Astrocyte (in vitro differentiated cells and primary cell): ENCODE results near the gene ORMDL3. TPM values are rescaled to one million over a fixed set of nuclear protein-coding genes. Genes with fewer than 3 reads are reported as not detected.
A peak's percentile ranks its signal among the peaks of the same experiment; 100 is the strongest.

ENCODE experiments used
- DNase-seq: peaks from one replicate; pipeline ENCODE4 v3.0.0-alpha.2; 2010; ENCODE audit warnings: low read depth
- FAIRE-seq: peaks from 2 replicates; lab custom pipeline; 2011; peaks lifted over from hg19 to GRCh38; lab: Jason Lieb, UNC
- H2AFZ ChIP-seq: 2 replicates; pipeline ENCODE4 v1.6.0; 2012; ENCODE audit warnings: low read depth, low read length, inconsistent platforms
- H3K27ac ChIP-seq: 2 replicates; pipeline ENCODE4 v1.5.1; 2011; ENCODE audit warnings: low read depth, low read length, inconsistent platforms
- H3K27me3 ChIP-seq: 2 replicates; pipeline ENCODE4 v1.6.0; 2011; ENCODE audit warnings: low read length, inconsistent platforms; ENCODE audit not compliant: insufficient read depth
- H3K36me3 ChIP-seq: 2 replicates; pipeline ENCODE4 v1.5.1; 2011; ENCODE audit warnings: low read length, inconsistent platforms; ENCODE audit not compliant: insufficient read depth
- H3K4me1 ChIP-seq: 2 replicates; pipeline ENCODE4 v1.5.1; 2011; ENCODE audit warnings: low read length, inconsistent platforms; ENCODE audit not compliant: insufficient read depth
- H3K4me2 ChIP-seq: 2 replicates; pipeline ENCODE4 v1.6.0; 2012; ENCODE audit warnings: low read length, inconsistent platforms
- H3K4me3 ChIP-seq: 2 replicates; pipeline ENCODE4 v1.5.1; 2011; ENCODE audit warnings: low read depth, mild to moderate bottlenecking, low read length, inconsistent platforms; ENCODE audit not compliant: insufficient read depth
- H3K79me2 ChIP-seq: 2 replicates; pipeline ENCODE4 v1.6.0; 2012; ENCODE audit warnings: mild to moderate bottlenecking, low read length, inconsistent platforms; ENCODE audit not compliant: insufficient read depth
- H3K9ac ChIP-seq: 2 replicates; pipeline ENCODE4 v1.6.0; 2012; ENCODE audit warnings: mild to moderate bottlenecking, low read length, inconsistent platforms
- H3K9me3 ChIP-seq: 2 replicates; pipeline ENCODE4 v1.5.1; 2012; ENCODE audit warnings: low read depth, mild to moderate bottlenecking, low read length, inconsistent platforms; ENCODE audit not compliant: insufficient read depth
- H4K20me1 ChIP-seq: 2 replicates; pipeline ENCODE4 v1.6.0; 2012; ENCODE audit warnings: low read length, inconsistent platforms; ENCODE audit not compliant: insufficient read depth
- H3K27ac Mint-ChIP-seq: one replicate; pipeline ENCODE4 v1.8.0; 2021; ENCODE audit warnings: mild to moderate bottlenecking, mixed read lengths; ENCODE audit not compliant: unreplicated experiment
- H3K27me3 Mint-ChIP-seq: one replicate; pipeline ENCODE4 v1.8.0; 2021; ENCODE audit warnings: low read depth, mixed read lengths; ENCODE audit not compliant: unreplicated experiment
- H3K36me3 Mint-ChIP-seq: one replicate; pipeline ENCODE4 v1.8.0; 2021; ENCODE audit warnings: low read depth, mixed read lengths; ENCODE audit not compliant: unreplicated experiment
- H3K4me1 Mint-ChIP-seq: one replicate; pipeline ENCODE4 v1.8.0; 2021; ENCODE audit warnings: low read depth, mixed read lengths; ENCODE audit not compliant: unreplicated experiment
- H3K4me3 Mint-ChIP-seq: one replicate; pipeline ENCODE4 v1.8.0; 2021; ENCODE audit warnings: mild to moderate bottlenecking, moderate library complexity, mixed read lengths; ENCODE audit not compliant: unreplicated experiment
- H3K9me3 Mint-ChIP-seq: one replicate; pipeline ENCODE4 v1.8.0; 2021; ENCODE audit warnings: mild to moderate bottlenecking, mixed read lengths; ENCODE audit not compliant: unreplicated experiment
- CTCF ChIP-seq: IDR thresholded peaks from 2 replicates; pipeline ENCODE4 v1.5.1; 2011; ENCODE audit warnings: low read depth, mild to moderate bottlenecking, inconsistent platforms, low read length, moderate library complexity; ENCODE audit not compliant: insufficient read depth
- EZH2 ChIP-seq: IDR thresholded peaks from 2 replicates; pipeline ENCODE4 v1.6.1; 2012; ENCODE audit warnings: mild to moderate bottlenecking, low read length, inconsistent platforms; ENCODE audit not compliant: insufficient read depth
- total RNA-seq: library from RNA; stranded (reverse); gene quantifications from 2 replicates; pipeline ENCODE4 v1.2.1, GENCODE V29; 2021

ORMDL3 gene
- total RNA-seq, 1 donor from 2014 or later, result 65.3 TPM

- Mint-ChIP-seq H3K27me3 (peaks cover 29% of the 10 kb centered on the region), H3K4me3 (peak overlapping the region; percentile 41), H3K27ac (peak overlapping the region; percentile 44), H3K9me3 (no peaks in the 10 kb centered on the region), H3K36me3 (no peaks in the 10 kb centered on the region), H3K4me1 (peaks cover 10% of the 10 kb centered on the region)
- H3K9ac ChIP-seq, result no peak overlapping the region
- no peaks in the 10 kb centered on the region for H3K4me1 ChIP-seq
- TF ChIP-seq EZH2 (no peak), CTCF (no peak)
- H3K4me2 ChIP-seq, result no peak overlapping the region
- FAIRE-seq (no peak), DNase-seq (no peak)
- no peaks in the 10 kb centered on the region for H4K20me1 ChIP-seq
- H3K79me2 ChIP-seq, result no peaks in the 10 kb centered on the region
- H2AFZ ChIP-seq, result no peak overlapping the region
- H3K9me3 ChIP-seq, result no peaks in the 10 kb centered on the region
- no peak overlapping the region for H3K4me3 ChIP-seq
- no peak overlapping the region for H3K27ac ChIP-seq
- H3K36me3 ChIP-seq, result no peaks in the 10 kb centered on the region
- no peaks in the 10 kb centered on the region for H3K27me3 ChIP-seq
Measured at GRCh38 chr17:39960524-39961041, 33.2 kb upstream of the ORMDL3 start.

- H3K4me2 ChIP-seq, result no peak overlapping the region
- H3K27ac ChIP-seq, result no peak overlapping the region
- TF ChIP-seq EZH2 (no peak), CTCF (no peak)
- peaks cover 9% of the 10 kb centered on the region for H3K4me1 ChIP-seq
- H3K9me3 ChIP-seq, result no peaks in the 10 kb centered on the region
- DNase-seq (no peak), FAIRE-seq (no peak)
- H3K27me3 ChIP-seq, result no peaks in the 10 kb centered on the region
- no peaks in the 10 kb centered on the region for H3K36me3 Mint-ChIP-seq
- H3K9ac ChIP-seq, result no peak overlapping the region
- no peak overlapping the region for H2AFZ ChIP-seq
- H3K4me1 Mint-ChIP-seq, result peaks cover 10% of the 10 kb centered on the region
- H3K36me3 ChIP-seq, result no peaks in the 10 kb centered on the region
- H3K4me3 Mint-ChIP-seq, result no peak overlapping the region
- H3K79me2 ChIP-seq, result no peaks in the 10 kb centered on the region
- peaks cover 15% of the 10 kb centered on the region for H3K27me3 Mint-ChIP-seq
- H3K9me3 Mint-ChIP-seq, result no peaks in the 10 kb centered on the region
- no peak overlapping the region for H3K4me3 ChIP-seq
- H4K20me1 ChIP-seq, result no peaks in the 10 kb centered on the region
- H3K27ac Mint-ChIP-seq, result no peak overlapping the region
Measured at GRCh38 chr17:39955726-39956225, 28.4 kb upstream of the ORMDL3 start.

- Mint-ChIP-seq H3K9me3 (no peaks in the 10 kb centered on the region), H3K4me1 (peaks cover 4% of the 10 kb centered on the region), H3K36me3 (no peaks in the 10 kb centered on the region), H3K27me3 (peaks cover 9% of the 10 kb centered on the region), H3K27ac (no peak overlapping the region), H3K4me3 (no peak overlapping the region)
- no peaks in the 10 kb centered on the region for H4K20me1 ChIP-seq
- peaks cover 9% of the 10 kb centered on the region for H3K4me1 ChIP-seq
- no peaks in the 10 kb centered on the region for H3K9me3 ChIP-seq
- H3K4me3 ChIP-seq, result no peak overlapping the region
- no peak for FAIRE-seq
- no peaks in the 10 kb centered on the region for H3K79me2 ChIP-seq
- no peak overlapping the region for H3K27ac ChIP-seq
- H3K4me2 ChIP-seq, result no peak overlapping the region
- H2AFZ ChIP-seq, result no peak overlapping the region
- DNase-seq, result no peak
- H3K27me3 ChIP-seq, result no peaks in the 10 kb centered on the region
- TF ChIP-seq EZH2, result no peak
- no peak for TF ChIP-seq CTCF
- no peak overlapping the region for H3K9ac ChIP-seq
- no peaks in the 10 kb centered on the region for H3K36me3 ChIP-seq
Measured at GRCh38 chr17:39954876-39955275, 27.5 kb upstream of the ORMDL3 start.
